HepG2 (cell line): ENCODE measurements around the gene PARD3. TPM values are rescaled to one million over a fixed set of nuclear protein-coding genes. Genes with fewer than 3 reads are reported as not detected.

Experiments
- AKAP8 ChIP-seq: sonication (generic); formaldehyde crosslinking; IDR thresholded peaks from 2 replicates; pipeline ENCODE4 v1.5.1; 2020; ENCODE audit warnings: mild to moderate bottlenecking, missing genetic modification reagents
- CBFB ChIP-seq: sonication (generic); formaldehyde crosslinking; IDR thresholded peaks from 2 replicates; pipeline ENCODE4 v1.4.0; 2020; ENCODE audit warnings: missing genetic modification reagents
- ELF4 ChIP-seq: sonication (generic); formaldehyde crosslinking; IDR thresholded peaks from 2 replicates; pipeline ENCODE4 v1.5.0; 2020; ENCODE audit warnings: missing genetic modification reagents, mild to moderate bottlenecking, moderate library complexity, borderline replicate concordance
- ERF ChIP-seq: IDR thresholded peaks from 2 replicates; pipeline ENCODE4 v1.6.1; 2018; ENCODE audit warnings: missing biosample characterization, missing genetic modification reagents
- ISX ChIP-seq: sonication (generic); formaldehyde crosslinking; conservative IDR thresholded peaks from 2 replicates; pipeline ENCODE4 v1.5.0; 2020; ENCODE audit warnings: missing genetic modification reagents
- NR2F2 ChIP-seq: IDR thresholded peaks from 2 replicates; pipeline ENCODE4 v1.6.1; 2012; ENCODE audit warnings: low read depth, inconsistent platforms, borderline replicate concordance
- ZNF136 ChIP-seq: sonication (generic); formaldehyde crosslinking; IDR thresholded peaks from 2 replicates; pipeline ENCODE4 v1.8.1; 2022; ENCODE audit warnings: low read depth, mild to moderate bottlenecking, moderate library complexity, missing genetic modification reagents
- ZNF331 ChIP-seq: sonication (generic); formaldehyde crosslinking; IDR thresholded peaks from 2 replicates; pipeline ENCODE4 v1.4.0; 2020; ENCODE audit warnings: missing genetic modification reagents
- ZNF383 ChIP-seq: sonication (generic); formaldehyde crosslinking; IDR thresholded peaks from 2 replicates; pipeline ENCODE4 v1.4.0; 2020; ENCODE audit warnings: missing genetic modification reagents, mild to moderate bottlenecking, borderline replicate concordance
- ZNF432 ChIP-seq: sonication (generic); formaldehyde crosslinking; IDR thresholded peaks from 2 replicates; pipeline ENCODE4 v1.5.0; 2020; ENCODE audit warnings: missing genetic modification reagents, mild to moderate bottlenecking, borderline replicate concordance
- ZNF460 ChIP-seq: sonication (generic); formaldehyde crosslinking; IDR thresholded peaks from 2 replicates; pipeline ENCODE4 v1.5.1; 2020; ENCODE audit warnings: missing genetic modification reagents, mild to moderate bottlenecking, borderline replicate concordance
- ZNF546 ChIP-seq: sonication (generic); formaldehyde crosslinking; conservative IDR thresholded peaks from 2 replicates; pipeline ENCODE4 v1.8.1; 2023; ENCODE audit warnings: mild to moderate bottlenecking, missing genetic modification reagents
- ZNF703 ChIP-seq: sonication (generic); formaldehyde crosslinking; IDR thresholded peaks from 2 replicates; pipeline ENCODE4 v1.5.1; 2020; ENCODE audit warnings: missing genetic modification reagents, mild to moderate bottlenecking, moderate library complexity, borderline replicate concordance
- polyA plus RNA-seq, 8 experiments: library from polyadenylated mRNA; depleted of rRNA in 3 of 8; stranded (reverse) in 7 of 8; unstranded in 1 of 8; fragments of >200 nt; fragmentation: Illumina TruSeq in 4 of 8; extraction: Trizol in 4 of 8; gene quantifications; 2 replicates each; pipeline versions ENCODE4 v1.2.1 to v1.2.3, GENCODE V29; 2011 to 2016; ENCODE audit warnings: low read depth in 4 of 8, missing spikeins in 1 of 8, mixed read lengths in 1 of 8; ENCODE audit not compliant: insufficient read depth in 1 of 8
- total RNA-seq, 5 experiments: library from RNA; depleted of rRNA; stranded (reverse); fragments of >200 nt; fragmentation: Illumina TruSeq; extraction: Trizol; gene quantifications; 2 replicates each; pipeline ENCODE4 v1.2.3, GENCODE V29; 2016; ENCODE audit warnings: low read depth in 1 of 5
- TF ChIP-seq, protein P1 (sequence below): fragments of 450-650 bp; IDR thresholded peaks from 2 replicates; pipeline ENCODE4 v1.6.1; 2017; ENCODE audit warnings: mild to moderate bottlenecking
- TF ChIP-seq, protein P2 (sequence below): sonication (generic); formaldehyde crosslinking; IDR thresholded peaks from 2 replicates; pipeline ENCODE4 v1.4.0; 2020; ENCODE audit warnings: mild to moderate bottlenecking, missing genetic modification reagents
- TF ChIP-seq, protein P3 (sequence below): sonication (generic); formaldehyde crosslinking; IDR thresholded peaks from 2 replicates; pipeline ENCODE4 v1.4.0; 2020; ENCODE audit warnings: missing genetic modification reagents

PARD3 gene
- total and polyA plus RNA-seq, 2 of the 13 experiments (the other 11 are each of a cell fraction or from before 2014, with no cell fraction given), result 40.9 to 60.0 TPM

DNA sequence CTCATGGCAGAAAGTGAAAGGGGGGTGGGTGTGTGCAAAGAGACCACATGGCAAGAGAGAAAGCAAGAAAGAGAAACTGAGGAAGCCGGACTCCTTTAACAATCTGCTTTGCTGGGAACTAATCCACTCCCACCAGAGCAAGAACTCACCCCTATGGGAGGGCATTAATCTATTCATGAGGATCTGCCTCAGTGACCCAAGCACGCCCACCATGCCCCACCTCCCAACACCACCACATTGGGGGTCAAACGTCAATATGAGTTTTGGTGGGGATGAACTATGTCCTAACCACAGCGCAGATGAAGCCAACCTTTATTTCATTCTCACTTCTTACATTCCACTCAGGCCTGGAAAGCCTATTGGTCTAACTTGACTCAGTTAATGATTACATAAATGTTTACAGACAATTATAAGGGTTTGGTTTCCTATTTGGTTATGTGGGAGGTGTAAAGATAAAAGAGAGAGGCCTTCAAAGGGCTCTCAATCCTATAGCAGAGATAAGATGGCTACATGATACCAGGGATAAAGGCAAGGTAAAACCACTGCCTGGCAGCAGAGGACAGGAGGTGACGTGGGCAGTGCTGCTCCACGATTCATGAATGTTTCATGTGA is 601.8 kb downstream of the PARD3 start (continued):
- peak; percentile 83 for TF ChIP-seq NR2F2
- TF ChIP-seq, protein P1, sequence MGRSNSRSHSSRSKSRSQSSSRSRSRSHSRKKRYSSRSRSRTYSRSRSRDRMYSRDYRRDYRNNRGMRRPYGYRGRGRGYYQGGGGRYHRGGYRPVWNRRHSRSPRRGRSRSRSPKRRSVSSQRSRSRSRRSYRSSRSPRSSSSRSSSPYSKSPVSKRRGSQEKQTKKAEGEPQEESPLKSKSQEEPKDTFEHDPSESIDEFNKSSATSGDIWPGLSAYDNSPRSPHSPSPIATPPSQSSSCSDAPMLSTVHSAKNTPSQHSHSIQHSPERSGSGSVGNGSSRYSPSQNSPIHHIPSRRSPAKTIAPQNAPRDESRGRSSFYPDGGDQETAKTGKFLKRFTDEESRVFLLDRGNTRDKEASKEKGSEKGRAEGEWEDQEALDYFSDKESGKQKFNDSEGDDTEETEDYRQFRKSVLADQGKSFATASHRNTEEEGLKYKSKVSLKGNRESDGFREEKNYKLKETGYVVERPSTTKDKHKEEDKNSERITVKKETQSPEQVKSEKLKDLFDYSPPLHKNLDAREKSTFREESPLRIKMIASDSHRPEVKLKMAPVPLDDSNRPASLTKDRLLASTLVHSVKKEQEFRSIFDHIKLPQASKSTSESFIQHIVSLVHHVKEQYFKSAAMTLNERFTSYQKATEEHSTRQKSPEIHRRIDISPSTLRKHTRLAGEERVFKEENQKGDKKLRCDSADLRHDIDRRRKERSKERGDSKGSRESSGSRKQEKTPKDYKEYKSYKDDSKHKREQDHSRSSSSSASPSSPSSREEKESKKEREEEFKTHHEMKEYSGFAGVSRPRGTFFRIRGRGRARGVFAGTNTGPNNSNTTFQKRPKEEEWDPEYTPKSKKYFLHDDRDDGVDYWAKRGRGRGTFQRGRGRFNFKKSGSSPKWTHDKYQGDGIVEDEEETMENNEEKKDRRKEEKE, result no peak
- TF ChIP-seq, protein P2, sequence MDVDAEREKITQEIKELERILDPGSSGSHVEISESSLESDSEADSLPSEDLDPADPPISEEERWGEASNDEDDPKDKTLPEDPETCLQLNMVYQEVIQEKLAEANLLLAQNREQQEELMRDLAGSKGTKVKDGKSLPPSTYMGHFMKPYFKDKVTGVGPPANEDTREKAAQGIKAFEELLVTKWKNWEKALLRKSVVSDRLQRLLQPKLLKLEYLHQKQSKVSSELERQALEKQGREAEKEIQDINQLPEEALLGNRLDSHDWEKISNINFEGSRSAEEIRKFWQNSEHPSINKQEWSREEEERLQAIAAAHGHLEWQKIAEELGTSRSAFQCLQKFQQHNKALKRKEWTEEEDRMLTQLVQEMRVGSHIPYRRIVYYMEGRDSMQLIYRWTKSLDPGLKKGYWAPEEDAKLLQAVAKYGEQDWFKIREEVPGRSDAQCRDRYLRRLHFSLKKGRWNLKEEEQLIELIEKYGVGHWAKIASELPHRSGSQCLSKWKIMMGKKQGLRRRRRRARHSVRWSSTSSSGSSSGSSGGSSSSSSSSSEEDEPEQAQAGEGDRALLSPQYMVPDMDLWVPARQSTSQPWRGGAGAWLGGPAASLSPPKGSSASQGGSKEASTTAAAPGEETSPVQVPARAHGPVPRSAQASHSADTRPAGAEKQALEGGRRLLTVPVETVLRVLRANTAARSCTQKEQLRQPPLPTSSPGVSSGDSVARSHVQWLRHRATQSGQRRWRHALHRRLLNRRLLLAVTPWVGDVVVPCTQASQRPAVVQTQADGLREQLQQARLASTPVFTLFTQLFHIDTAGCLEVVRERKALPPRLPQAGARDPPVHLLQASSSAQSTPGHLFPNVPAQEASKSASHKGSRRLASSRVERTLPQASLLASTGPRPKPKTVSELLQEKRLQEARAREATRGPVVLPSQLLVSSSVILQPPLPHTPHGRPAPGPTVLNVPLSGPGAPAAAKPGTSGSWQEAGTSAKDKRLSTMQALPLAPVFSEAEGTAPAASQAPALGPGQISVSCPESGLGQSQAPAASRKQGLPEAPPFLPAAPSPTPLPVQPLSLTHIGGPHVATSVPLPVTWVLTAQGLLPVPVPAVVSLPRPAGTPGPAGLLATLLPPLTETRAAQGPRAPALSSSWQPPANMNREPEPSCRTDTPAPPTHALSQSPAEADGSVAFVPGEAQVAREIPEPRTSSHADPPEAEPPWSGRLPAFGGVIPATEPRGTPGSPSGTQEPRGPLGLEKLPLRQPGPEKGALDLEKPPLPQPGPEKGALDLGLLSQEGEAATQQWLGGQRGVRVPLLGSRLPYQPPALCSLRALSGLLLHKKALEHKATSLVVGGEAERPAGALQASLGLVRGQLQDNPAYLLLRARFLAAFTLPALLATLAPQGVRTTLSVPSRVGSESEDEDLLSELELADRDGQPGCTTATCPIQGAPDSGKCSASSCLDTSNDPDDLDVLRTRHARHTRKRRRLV (CRISPR knock-in tag), result no peak
- TF ChIP-seq ZNF546 (CRISPR knock-in tag), result no peak
- TF ChIP-seq ZNF432 (CRISPR knock-in tag), result no peak
- no peak for TF ChIP-seq ZNF460 (CRISPR knock-in tag)
- no peak; the same call in 1 of the 2 replicates for TF ChIP-seq ELF4
- TF ChIP-seq CBFB (CRISPR knock-in tag), result peak; percentile 53; the same call in 1 of the 2 replicates
- TF ChIP-seq ZNF331 (CRISPR knock-in tag), result no peak; the same call in 1 of the 2 replicates
- 0 out of 2 replicates have a peak, but pooled peaks have one; percentile 87 for TF ChIP-seq ZNF136
- no peak for TF ChIP-seq ISX
- 0 out of 2 replicates have a peak, but pooled peaks have one; percentile 49 for TF ChIP-seq ERF (CRISPR knock-in tag)
- no peak for TF ChIP-seq ZNF703 (CRISPR knock-in tag)
- TF ChIP-seq, protein P3, sequence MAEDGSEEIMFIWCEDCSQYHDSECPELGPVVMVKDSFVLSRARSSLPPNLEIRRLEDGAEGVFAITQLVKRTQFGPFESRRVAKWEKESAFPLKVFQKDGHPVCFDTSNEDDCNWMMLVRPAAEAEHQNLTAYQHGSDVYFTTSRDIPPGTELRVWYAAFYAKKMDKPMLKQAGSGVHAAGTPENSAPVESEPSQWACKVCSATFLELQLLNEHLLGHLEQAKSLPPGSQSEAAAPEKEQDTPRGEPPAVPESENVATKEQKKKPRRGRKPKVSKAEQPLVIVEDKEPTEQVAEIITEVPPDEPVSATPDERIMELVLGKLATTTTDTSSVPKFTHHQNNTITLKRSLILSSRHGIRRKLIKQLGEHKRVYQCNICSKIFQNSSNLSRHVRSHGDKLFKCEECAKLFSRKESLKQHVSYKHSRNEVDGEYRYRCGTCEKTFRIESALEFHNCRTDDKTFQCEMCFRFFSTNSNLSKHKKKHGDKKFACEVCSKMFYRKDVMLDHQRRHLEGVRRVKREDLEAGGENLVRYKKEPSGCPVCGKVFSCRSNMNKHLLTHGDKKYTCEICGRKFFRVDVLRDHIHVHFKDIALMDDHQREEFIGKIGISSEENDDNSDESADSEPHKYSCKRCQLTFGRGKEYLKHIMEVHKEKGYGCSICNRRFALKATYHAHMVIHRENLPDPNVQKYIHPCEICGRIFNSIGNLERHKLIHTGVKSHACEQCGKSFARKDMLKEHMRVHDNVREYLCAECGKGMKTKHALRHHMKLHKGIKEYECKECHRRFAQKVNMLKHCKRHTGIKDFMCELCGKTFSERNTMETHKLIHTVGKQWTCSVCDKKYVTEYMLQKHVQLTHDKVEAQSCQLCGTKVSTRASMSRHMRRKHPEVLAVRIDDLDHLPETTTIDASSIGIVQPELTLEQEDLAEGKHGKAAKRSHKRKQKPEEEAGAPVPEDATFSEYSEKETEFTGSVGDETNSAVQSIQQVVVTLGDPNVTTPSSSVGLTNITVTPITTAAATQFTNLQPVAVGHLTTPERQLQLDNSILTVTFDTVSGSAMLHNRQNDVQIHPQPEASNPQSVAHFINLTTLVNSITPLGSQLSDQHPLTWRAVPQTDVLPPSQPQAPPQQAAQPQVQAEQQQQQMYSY (CRISPR knock-in tag), result no peak
- TF ChIP-seq AKAP8, result no peak
- no peak for TF ChIP-seq ZNF383 (CRISPR knock-in tag)
